HG03045 (cell line): ENCODE measurements around the gene SF3B2.
"Not testable (repeated sequence)": the region's sequence is repeated elsewhere in the genome, so short reads cannot be mapped to it uniquely, and the experiment has no call there.

Source experiments
- ATAC-seq: cut with Tn5 transposase; IDR thresholded peaks from one replicate; pipeline ENCODE4 v1.9.1; 2021; ENCODE audit warnings: mild to moderate bottlenecking, moderate library complexity; ENCODE audit not compliant: unreplicated experiment

SF3B2 gene

GRCh38 chr11:66051766-66052663 is at the start of gene SF3B2:
SF3B2 (plus strand) TSS chr11:66052364; CDS start chr11:66052385, 21 bp downstream.
- peak; percentile 94 for ATAC-seq

GRCh38 chr11:66002648-66003225 is 49.4 kb upstream of the SF3B2 start:
- ATAC-seq = peak; percentile 50

GRCh38 chr11:66003291-66003690 is 48.9 kb upstream of the SF3B2 start:
- ATAC-seq = no peak

DNA sequence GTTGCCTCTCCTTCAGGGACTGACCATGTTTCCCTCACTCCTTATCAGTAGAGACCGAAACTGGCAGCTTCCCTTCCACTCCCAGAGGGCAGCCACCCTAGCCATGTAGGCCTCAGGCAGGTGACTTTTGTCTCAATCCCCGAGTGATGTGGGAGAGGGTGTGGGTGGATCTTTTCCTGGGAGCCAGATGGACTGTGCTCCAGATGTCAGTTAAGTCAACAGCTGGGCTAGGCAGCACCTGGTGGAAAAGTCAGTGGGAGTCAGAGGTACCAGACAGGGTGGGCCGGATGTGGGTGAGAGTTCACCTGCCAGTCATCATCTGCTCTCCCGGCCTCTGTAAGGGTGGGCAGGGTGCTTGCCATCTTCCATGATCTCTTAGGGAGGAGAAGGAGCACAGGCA is 48.0 kb upstream of the SF3B2 start:
- no peak for ATAC-seq

GRCh38 chr11:66006134-66006890 is 45.9 kb upstream of the SF3B2 start:
- no peak for ATAC-seq

GRCh38 chr11:66006891-66007176 is 45.3 kb upstream of the SF3B2 start:
- ATAC-seq = no peak

GRCh38 chr11:66007201-66007634 is 44.9 kb upstream of the SF3B2 start:
- ATAC-seq = no peak

DNA sequence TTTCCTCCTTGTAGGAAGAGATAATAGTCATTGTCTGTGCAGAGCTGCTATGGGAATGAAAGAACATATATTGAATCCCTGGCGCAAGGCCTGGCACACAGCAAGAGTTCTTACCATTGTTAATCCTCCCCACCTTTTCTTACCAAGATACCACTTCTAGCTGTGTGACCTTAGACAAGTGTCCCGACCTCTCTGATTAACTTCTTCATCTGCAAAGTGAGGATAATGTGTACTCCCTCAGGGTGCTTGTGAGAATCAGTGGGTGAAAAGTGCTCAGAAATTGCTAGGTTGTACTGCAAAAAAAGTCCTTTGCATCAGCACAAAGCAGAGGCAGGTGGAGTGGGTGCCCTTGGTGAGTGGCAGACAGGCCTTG is 44.1 kb upstream of the SF3B2 start:
- no peak for ATAC-seq

DNA sequence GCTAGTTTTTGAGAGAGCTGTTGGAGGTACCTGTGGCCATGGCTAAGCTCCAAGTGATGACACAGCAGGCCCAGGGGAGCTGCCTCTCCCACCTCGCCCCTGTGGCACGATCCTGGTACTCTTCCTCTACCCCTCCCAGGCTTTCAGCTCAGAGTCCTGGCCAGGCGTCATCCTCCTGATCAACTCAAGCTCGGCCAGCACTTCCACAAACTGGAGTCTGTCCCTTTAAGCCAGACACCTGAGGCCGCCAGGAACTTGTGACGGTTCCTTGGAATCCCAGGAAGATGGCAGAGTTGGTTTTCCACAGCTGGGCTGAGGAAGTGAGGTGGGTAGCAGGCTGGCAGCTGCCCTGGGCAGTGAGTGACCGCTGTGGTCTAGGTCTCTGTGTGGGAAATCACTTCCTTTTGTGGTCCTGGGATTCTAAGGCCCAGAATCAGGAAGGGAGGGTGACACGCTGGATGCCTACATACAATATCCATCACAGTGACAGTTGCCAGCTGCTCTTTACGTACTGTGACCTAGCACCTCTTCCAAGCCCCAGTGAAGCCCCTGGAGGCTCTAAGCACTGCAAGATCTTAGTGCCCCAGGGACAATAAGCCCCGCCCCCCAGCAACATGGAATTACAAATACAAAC is 43.6 kb upstream of the SF3B2 start:
- no peak for ATAC-seq

DNA sequence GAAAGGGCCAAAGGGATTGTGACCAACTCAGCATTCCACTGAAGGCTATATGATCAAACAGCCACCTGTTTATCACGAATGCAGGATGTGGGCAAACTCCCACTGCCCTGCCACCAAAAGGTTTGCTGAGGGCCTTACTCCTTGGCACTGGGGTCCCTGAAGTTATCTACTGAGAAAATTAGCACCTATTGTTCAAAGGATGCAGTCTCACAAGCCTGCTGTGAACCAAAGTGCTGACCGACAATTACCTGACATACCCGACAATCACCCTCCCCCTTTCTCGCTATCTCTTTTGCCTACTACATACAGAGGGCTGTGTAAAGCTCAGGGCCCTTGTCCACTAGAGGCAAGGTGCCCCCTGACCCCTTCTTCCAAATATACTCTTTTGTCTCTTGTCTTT is 42.1 kb upstream of the SF3B2 start:
- not testable (repeated sequence) for ATAC-seq

DNA sequence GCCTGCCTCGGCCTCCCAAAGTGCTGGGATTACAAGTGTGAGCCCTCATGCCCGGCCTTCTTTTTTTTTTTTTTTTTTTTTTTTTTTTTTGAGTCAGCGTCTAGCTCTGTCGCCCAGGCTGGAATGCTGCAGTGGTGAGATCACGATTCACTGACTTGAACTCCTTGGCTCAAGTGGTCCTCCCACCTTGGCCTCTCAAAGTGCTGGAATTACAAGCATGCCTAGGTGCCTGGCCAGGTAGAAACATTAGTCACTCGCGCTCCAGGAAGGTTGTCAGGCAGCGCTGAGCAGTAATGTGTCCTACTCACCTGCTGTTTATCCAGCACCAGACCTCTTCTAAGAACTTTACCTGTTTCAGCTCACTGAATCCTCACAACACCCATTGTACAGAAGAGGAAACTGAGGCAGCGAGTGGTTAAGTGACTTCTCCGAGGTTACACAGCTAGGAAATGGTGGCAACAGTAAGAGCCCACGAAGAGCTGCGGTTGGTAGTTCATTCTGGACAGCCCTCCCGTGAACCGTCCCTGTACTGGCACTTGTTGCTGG is 40.9 kb upstream of the SF3B2 start:
- no peak for ATAC-seq

DNA sequence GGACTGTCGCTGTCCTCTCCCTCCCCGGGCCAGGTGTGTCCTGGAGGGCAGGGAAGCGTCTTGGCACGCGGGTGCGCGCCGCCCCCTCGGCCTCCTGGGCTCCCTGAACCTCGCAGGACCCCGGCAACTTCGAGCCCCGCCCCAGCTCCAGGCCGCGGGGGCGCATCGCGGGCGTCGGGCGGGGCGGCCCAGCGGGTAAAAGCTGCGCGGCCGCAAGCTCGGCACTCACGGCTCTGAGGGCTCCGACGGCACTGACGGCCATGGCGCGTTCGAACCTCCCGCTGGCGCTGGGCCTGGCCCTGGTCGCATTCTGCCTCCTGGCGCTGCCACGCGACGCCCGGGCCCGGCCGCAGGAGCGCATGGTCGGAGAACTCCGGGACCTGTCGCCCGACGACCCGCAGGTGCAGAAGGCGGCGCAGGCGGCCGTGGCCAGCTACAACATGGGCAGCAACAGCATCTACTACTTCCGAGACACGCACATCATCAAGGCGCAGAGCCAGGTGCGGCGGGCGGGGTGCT is 40.3 kb upstream of the SF3B2 start, which contains the start of gene CST6:
CST6 (plus strand) TSS at position 224 of the 519 bp plus-strand sequence; CDS start at position 261, 37 bp downstream.
- no peak for ATAC-seq

GRCh38 chr11:66012371-66012945 is 39.7 kb upstream of the SF3B2 start:
- no peak for ATAC-seq

DNA sequence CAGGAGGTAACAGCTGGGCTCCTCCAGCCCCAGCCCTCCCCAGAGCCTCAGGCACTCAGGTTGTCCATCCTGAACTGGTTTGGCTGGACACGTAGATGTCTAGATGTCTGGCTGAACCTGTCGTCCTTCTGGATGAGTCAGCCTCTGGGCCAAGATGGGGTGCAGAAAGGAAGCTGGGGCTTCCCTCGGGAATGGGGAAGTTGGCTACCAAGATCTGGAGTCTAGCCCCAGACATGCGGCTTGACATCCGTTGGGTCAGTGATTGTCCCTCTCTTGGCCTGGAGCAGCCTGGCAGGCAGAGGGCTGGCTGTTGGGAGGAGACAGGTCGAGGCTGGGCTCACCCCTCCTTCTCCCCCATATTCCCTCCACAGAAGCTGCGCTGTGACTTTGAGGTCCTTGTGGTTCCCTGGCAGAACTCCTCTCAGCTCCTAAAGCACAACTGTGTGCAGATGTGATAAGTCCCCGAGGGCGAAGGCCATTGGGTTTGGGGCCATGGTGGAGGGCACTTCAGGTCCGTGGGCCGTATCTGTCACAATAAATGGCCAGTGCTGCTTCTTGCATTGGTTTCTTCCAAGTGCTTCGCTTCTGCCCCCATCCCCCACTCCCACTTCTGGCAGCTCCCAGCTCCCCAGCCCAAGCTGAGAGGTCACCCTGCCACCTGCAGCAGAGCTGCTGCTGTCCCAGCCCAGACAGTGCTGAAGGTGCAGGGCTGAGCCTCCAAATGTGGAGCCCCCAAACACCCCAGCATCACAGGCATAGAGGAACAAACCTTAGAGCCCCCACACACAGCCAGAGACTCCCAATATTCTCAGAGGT is 39.0 kb upstream of the SF3B2 start:
- ATAC-seq = no peak

DNA sequence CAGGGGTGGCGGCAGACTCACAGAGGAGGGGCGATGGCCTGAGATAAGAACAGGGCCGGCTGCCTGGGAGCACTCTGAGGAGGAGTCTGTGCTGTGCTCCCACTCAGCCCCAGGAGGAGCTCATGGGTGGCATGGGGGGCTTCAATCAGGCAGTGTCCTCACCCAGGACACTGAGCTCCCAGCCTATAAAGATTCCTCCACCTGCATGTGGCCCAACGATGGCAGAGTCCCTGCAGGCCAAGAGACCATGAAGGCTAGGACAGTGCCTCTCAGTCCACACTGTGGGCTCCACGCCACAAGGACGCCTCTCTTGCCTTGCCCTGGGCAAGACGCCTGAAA is 38.4 kb upstream of the SF3B2 start:
- no peak for ATAC-seq

DNA sequence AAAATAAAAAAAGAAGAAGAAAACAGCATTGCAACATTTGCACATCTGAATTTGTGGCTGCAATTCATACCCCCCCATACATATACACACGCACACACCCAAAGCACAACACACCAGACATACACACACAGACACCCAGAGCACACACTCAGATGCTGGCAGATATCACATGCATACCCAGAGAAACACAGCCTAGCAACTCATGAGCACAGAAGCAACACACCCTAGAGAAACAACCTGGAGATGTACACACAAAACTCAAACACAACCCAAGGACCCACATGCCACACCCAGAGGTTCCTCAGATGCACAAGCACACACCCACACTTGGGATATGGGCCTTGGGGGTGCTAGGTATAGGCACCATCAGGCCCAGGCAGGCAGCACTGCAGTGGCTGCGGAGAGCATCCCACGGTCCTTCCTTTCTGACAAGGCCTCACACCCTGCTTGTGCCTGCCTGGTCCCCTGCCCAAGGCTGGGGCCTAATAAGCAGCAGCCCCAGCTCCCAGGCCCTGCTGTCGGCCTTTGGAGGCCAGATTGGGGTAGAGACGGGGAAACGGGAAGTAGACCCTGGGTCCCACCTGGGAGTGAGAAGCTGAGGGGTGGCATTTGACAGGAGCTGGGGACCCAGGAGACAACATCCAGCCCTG is 37.2 kb upstream of the SF3B2 start:
- ATAC-seq = no peak

DNA sequence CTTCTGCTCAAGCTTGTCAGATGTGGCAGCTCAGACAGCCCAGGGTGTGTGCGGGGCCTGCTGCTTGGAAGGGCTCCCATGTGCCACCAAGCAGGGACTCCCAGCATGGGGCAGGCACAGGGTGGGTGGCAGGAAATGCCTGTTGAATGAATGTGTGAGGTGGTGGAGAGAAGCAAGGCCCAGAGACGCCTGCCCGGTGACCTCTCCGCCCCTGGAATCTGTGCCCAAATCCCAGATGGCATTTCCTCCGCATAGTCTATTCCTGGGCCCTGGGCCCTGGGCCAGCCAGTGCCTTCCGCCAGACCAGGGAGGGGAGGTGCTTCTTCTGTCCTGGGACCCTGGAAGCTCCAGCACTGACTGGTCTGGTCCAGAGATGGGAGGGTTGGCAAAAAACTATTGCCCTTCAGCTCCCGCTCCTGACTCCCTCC is 36.7 kb upstream of the SF3B2 start:
- ATAC-seq = no peak

DNA sequence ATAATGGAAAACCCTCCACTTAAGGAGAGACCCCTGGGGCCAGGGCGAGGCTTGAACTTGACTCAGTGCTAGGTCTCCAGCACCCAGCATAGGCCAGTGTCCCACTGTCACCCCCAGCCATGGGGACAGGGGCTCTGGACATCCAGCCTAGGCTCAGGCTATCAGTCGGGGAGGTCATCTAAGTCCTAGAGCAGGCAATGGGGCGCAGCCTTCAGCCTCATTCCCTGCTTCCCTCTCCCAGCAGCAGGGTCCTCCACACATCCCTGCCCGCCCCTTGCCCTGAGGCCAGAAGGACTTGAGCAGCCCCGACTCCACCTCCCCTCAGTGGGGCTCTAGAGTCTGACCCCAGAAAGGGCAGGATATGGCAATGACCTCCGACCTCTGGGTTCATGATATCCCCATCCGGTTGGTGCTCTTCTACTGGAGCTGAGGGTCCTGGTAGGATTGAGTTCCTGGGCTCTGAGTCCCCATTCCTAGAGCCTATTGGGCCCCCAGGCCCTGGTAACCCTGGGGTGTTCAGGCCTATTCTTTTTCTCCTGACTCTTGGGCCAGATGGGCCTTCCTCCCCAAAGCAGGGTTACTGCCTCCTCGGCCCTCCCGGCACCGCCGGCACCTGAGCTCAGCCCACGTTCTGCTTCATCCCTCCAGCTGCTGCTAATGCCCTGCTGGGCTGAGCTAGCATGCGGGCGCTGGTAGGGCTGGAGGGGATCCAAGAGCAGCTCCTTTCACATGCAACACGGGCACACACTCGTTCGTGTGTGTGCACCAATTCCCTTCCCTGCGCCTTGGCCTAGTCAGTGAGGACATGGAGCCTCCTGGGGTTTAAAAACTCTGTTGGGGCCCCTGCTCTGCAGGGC is 36.0 kb upstream of the SF3B2 start:
- no peak for ATAC-seq
